ENCODE results near the gene FRG2B.
"Not testable (repeated sequence)": the region's sequence is repeated elsewhere in the genome, so short reads cannot be mapped to it uniquely, and the experiment has no call there.

The FRG2B gene

DNA sequence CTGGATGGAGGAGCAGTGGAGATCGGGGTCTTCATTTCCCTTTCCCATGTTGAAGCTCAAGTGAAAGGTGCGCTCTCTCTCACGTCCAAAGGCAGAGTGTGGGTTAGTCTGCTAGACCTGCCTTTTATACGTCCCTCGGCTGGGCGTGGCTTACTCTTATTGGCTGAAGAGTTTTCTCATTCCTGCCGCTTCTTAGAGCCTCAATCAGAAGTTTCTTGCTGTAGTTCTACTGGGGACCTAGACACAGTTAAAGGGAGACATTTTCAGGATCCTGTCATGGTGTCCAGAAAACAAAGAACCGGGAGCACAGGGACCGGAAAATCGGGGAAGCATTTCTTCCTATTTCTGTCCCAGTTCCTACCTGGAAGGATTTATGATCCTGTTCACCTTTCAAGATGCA lies at the start of gene FRG2B:
Gene FRG2B, minus strand, starts transcription at position 101 of the 400 bp plus-strand sequence. Its CDS starts 53 bp downstream, at position 48.
- not testable (repeated sequence) for DNase-seq

DNA sequence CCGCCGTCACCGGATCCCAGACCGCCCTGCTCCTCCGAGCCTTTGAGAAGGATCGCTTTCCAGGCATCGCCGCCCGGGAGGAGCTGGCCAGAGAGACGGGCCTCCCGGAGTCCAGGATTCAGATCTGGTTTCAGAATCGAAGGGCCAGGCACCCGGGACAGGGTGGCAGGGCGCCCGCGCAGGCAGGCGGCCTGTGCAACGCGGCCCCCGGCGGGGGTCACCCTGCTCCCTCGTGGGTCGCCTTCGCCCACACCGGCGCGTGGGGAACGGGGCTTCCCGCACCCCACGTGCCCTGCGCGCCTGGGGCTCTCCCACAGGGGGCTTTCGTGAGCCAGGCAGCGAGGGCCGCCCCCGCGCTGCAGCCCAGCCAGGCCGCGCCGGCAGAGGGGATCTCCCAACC lies 40.9 kb upstream of the FRG2B start:
- not testable (repeated sequence) for DNase-seq

DNA sequence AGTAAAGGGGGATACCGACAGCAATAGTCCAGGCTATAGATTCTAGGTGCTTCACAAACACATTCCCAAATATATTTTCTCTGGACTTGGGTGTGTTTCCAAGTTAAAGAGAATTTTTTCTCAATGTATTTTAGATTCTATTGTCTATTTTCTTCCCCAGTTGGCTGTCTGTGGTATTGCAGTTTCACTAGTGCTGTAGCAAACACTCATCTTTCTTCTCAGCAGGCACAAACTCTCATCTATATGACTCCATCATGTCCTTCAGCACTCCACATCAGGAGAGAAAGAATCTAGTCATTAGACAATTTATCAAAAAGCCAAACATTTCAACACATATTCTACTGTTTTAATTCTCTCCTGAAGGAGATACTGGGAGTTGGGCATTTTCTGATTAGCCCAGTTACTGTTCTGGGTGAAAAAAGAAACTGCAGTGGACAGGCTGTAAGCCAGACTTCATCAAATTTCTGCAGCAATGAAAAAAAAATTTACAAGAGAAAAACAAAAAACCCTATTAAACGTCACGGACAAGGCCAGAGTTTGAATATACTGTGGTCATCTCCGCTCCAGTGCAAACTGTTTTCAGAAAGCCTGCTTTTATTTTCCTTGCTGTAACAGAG lies 37.1 kb upstream of the FRG2B start:
- DNase-seq = not testable (repeated sequence)

GRCh38 chr10:133661122-133661521 lies 34.5 kb upstream of the FRG2B start:
- not testable (repeated sequence) for DNase-seq

DNA sequence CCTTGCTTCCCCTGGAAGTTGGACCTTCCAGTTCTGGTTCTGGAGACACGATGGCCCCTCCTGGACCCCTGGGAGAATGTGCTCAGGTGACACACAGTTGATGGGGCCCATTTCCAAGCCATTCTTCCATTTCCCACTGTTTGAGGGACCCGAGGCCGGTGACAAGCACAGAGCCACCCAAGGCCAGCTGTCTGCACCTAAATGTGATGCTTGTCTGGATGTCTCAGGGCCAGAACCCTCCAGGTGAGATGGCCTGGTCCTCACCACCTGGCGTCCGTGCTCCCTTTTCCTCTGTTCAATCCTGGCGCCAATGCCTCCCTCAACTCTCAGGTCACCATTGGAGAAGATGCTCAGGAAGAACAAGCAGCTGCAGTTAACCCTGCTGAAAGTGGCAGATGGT lies 33.9 kb upstream of the FRG2B start:
- DNase-seq = not testable (repeated sequence)

- not testable (repeated sequence) for DNase-seq
Measured at GRCh38 chr10:133657276-133657675, 30.7 kb upstream of the FRG2B start.

GRCh38 chr10:133648872-133649455 lies 22.4 kb upstream of the FRG2B start:
- DNase-seq = not testable (repeated sequence)

DNA sequence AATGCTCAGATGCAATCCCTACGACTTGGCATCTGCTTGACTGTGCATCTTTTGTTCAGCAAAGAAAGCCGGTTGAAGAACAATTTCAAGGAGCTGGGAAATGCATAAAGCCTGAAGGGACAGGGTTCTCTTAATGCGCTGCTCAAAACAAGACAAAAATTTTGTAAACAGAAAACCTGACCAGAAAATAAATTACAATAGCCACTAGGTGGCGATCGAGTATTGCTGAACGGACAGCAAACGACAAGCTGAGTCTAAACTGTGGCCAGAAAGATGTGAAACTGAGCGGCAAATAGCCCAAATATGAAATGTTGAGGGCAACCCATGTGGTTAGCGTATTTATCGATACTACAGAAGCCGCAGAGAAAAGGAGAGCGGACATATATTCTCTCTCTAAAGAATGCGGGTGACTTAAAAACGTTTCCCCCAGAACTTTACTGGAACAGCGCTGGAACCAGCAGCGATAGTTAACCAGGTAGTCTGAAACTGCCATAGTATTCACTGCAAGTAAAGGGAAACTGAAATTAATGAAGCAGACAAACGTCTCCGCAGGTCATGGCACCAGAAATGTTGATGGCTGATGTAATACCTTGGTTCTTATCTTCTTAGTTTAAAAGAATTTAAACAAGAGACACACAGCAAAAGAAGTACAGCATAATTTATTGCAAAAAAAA lies 20.6 kb upstream of the FRG2B start:
- DNase-seq = not testable (repeated sequence)

DNA sequence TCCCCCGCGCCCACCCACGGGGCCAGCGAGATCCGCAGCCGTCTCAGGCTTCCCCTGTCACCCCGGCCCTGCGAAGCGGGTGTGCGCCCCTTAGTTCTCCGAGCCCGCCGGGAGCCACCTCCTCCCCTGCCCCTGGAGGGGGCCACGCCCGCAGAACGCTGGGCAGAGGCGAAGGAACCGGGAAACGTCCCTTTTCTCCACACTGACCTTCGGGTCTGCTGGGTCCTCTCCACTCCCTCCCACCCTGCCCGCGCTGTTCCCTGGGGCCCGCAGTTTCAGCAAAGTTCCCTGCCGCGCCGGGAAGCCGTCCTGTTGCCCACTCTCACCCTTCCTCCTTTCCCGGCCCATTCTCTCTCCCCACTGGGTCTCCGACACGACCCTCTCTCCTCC lies 11.2 kb upstream of the FRG2B start:
- not testable (repeated sequence) for DNase-seq

DNA sequence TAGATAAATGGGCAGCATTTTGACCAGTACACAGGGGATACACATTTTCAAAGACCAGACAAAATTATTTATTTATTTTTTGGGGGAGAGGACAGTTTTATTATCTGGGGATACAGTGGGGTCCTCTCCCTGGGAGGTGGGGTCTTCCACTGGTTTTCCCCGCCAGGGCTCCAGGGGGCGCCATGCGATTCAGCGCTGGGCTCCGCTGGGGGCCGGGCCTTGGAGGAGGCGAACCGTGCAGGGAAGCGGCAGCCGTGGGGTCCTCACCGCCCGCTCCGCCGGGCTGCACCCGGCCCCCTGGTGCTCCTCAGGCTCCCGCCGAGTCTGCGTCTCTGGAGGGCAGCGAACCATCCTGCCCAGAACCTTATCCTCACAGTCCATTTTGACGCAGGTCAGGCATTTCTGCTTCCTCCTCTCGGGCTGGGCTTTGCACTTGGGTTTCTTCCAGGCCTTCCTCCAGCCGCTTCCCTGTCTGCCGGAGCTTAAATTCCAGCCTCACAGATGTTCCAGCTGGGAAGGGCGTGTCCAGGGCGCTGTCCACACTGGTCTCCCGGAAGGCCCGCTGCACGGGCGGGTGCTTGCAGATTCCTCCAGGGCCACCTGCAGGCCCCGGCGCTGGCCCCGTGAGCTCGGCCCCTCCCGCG lies 10.7 kb upstream of the FRG2B start:
- DNase-seq = not testable (repeated sequence)

GRCh38 chr10:133630723-133631249 lies 4.2 kb upstream of the FRG2B start:
- DNase-seq = not testable (repeated sequence)

- not testable (repeated sequence) for DNase-seq
Measured at GRCh38 chr10:133622544-133622943, 4.1 kb downstream of the FRG2B start.

GRCh38 chr10:133618851-133619250 lies 7.7 kb downstream of the FRG2B start:
- DNase-seq = no peak

GRCh38 chr10:133617196-133617595 lies 9.4 kb downstream of the FRG2B start:
- no peak for DNase-seq

DNA sequence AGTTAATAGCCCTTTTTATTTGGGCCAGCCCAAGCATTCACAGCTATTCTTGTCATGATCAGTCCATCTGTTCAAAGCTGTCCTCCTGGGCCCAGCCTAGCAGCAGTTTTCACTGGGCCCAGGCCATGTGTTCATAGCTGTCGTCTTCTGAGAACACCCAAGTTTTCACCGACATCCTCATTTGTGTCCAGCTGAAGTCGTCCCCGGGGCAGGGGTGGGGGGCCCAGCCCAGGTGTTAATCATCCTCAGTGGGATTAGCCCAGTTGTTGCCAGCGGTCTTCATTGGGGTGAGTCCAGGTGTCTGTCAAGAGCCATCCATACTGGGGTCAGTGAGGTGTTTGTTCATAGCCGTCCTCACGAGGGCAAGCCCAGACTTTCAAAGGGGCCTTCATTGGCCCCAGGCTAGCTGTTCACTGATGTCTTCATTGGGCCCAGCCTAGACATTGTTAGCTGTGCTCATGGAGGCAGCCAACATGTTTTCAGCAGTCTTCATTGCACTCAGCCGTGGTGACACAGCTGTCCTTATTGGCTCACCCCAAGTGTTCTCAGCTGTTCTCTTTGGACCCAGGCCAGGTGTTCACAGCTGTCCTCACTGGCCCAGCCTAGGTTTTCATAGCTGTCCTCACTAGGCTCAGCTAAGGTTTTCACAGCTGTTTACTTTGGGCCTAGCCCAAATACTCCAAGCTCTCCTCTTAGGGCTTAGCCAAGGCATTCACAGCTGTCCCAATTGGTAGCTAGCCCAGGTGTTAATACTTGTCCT lies 10.0 kb downstream of the FRG2B start:
- no peak for DNase-seq

GRCh38 chr10:133614830-133615580 lies 11.6 kb downstream of the FRG2B start:
- no peak for DNase-seq

- DNase-seq = no peak
Measured at GRCh38 chr10:133613699-133614098, 12.9 kb downstream of the FRG2B start.

- no peak for DNase-seq
Measured at GRCh38 chr10:133611079-133611478, 15.5 kb downstream of the FRG2B start.

- peak in 1 of 2 donors; percentile 6 for DNase-seq
Measured at GRCh38 chr10:133608855-133609254, 17.7 kb downstream of the FRG2B start.

DNA sequence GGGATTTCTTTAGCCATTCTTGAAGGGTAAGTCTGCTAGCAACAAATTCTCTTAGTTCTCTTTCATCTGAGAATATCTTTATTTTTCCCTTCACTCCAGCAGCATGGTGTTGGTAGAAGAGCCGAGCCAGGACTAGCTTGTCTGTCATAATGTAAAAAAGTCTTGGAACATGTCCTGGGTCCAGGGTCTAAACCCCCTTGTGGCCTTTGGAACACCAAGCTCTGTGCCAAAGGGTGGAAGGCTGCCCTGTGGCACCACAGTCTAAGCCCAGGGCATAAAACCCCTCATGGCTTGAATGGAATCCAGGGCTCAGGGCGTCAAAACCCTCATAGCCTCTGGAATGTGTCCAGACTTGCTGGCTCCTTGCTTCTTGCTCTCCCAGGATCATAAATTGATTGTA lies 23.2 kb downstream of the FRG2B start:
- DNase-seq = not testable (repeated sequence)

DNA sequence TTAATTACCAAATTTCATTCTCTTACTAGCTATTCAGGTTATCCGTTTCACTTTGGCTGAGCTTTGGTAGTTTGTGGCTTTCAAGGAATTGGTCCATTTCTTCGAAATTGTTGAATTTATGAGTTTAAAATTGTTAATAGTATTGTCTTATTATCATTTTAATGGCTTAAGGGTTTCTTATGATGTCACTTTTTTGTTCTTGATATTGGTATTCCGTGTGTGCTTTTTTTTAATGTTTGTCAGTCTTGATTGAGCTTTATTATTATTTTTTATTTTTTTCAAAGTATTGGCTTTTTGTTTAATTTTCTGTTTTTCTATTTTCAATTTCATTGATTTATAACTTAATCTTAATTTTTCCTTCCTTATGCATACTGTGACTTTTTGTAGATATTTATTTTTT lies 25.9 kb downstream of the FRG2B start:
- DNase-seq = no peak

DNA sequence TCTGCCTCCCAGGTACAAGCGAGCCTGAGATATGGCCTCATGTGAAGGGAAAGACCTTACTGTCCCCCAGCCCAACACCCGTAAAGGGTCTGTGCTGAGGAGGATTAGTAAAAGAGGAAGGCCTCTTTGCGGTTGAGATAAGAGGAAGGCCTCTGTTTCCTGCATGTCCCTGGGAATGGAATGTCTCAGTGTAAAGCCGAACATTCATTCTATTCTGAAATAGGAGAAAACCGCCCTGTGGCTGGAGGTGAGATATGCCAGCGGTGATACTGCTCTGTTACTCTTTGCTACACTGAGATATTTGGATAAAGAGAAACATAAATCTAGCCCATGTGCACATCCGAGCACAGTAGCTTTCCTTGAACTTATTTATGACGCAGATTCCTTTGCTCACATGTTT lies 26.7 kb downstream of the FRG2B start:
- not testable (repeated sequence) for DNase-seq

Measured in bone marrow (tissue), 2 donors.